Neural cell (in vitro differentiated cells): Measurements from ENCODE around the gene MRPL19. TPM values are rescaled to one million over a fixed set of nuclear protein-coding genes. Genes with fewer than 3 reads are reported as not detected.

Experiments used
- H2AFZ ChIP-seq: fragments of 200-600, 300-800 bp; sonication (generic), shearing (Covaris generic); 2 replicates; pipeline ENCODE4 v1.6.0; 2014; ENCODE audit warnings: low read depth, mild to moderate bottlenecking, antibody characterized with exemption, low read length, moderate library complexity
- H3F3A ChIP-seq: fragments of 200-600 bp; shearing (Covaris generic); 2 replicates; pipeline ENCODE4 v1.6.1; 2016; ENCODE audit warnings: mild to moderate bottlenecking, moderate library complexity, mixed read lengths, antibody characterized with exemption, low read length; ENCODE audit not compliant: insufficient read depth, poor library complexity, severe bottlenecking
- H3K27ac ChIP-seq: fragments of 200-600, 300-800 bp; sonication (generic), shearing (Covaris generic); 2 replicates; pipeline ENCODE4 v1.5.1; 2014; ENCODE audit warnings: mild to moderate bottlenecking, low read length, moderate library complexity
- H3K27me3 ChIP-seq: fragments of 300-800, 200-600 bp; sonication (generic), shearing (Covaris generic); 2 replicates; pipeline ENCODE4 v1.6.0; 2014; ENCODE audit warnings: mild to moderate bottlenecking, low read depth, low read length, moderate library complexity; ENCODE audit not compliant: insufficient read depth
- H3K36me3 ChIP-seq: fragments of 300-800, 200-600 bp; sonication (generic), shearing (Covaris generic); 2 replicates; pipeline ENCODE4 v1.5.1; 2014; ENCODE audit warnings: mild to moderate bottlenecking, antibody characterized with exemption, low read length, moderate library complexity; ENCODE audit not compliant: insufficient read depth
- H3K4me2 ChIP-seq: fragments of 300-800, 200-600 bp; sonication (generic), shearing (Covaris generic); 2 replicates; pipeline ENCODE4 v1.6.0; 2014; ENCODE audit warnings: mild to moderate bottlenecking, low read length
- H3K4me3 ChIP-seq: fragments of 300-800, 200-600 bp; sonication (generic), shearing (Covaris generic); 2 replicates; pipeline ENCODE4 v1.5.1; 2014; ENCODE audit warnings: mild to moderate bottlenecking, low read length, moderate library complexity
- H3K79me2 ChIP-seq: fragments of 200-600 bp; shearing (Covaris generic); replicated peaks from 2 replicates; pipeline ENCODE4 v1.6.0; 2014; ENCODE audit warnings: mild to moderate bottlenecking, low read length, moderate library complexity; ENCODE audit not compliant: insufficient read depth
- H3K9ac ChIP-seq: fragments of 300-800, 200-600 bp; sonication (generic), shearing (Covaris generic); 2 replicates; pipeline ENCODE4 v1.6.1; 2016; ENCODE audit warnings: mild to moderate bottlenecking, low read length, mixed read lengths
- H3K9me2 ChIP-seq: fragments of 200-600 bp; shearing (Covaris generic); 2 replicates; pipeline ENCODE4 v1.6.1; 2016; ENCODE audit warnings: mild to moderate bottlenecking, low read length, mixed read lengths; ENCODE audit not compliant: insufficient read depth
- H3K9me3 ChIP-seq: fragments of 200-600, 300-800 bp; sonication (generic), shearing (Covaris generic); 2 replicates; pipeline ENCODE4 v1.6.1; 2016; ENCODE audit warnings: mild to moderate bottlenecking, mixed run types, low read length, moderate library complexity, mixed read lengths
- H4K20me1 ChIP-seq: fragments of 200-600 bp; shearing (Covaris generic); 2 replicates; pipeline ENCODE4 v1.6.1; 2016; ENCODE audit warnings: mild to moderate bottlenecking, mixed run types; ENCODE audit not compliant: insufficient read depth
- CTCF ChIP-seq: fragments of 450-650 bp; IDR thresholded peaks from 2 replicates; pipeline ENCODE4 v1.5.1; 2014; ENCODE audit warnings: antibody characterized with exemption, mild to moderate bottlenecking, moderate library complexity; ENCODE audit not compliant: poor library complexity, severe bottlenecking
- EP300 ChIP-seq: fragments of 450-650 bp; conservative IDR thresholded peaks from 2 replicates; pipeline ENCODE4 v1.6.1; 2014; ENCODE audit warnings: antibody characterized with exemption, mild to moderate bottlenecking, moderate library complexity; ENCODE audit not compliant: poor library complexity, severe bottlenecking
- EZH2 ChIP-seq: fragments of 200-600, 300-800 bp; shearing (Covaris generic), sonication (generic); IDR thresholded peaks from 2 replicates; pipeline ENCODE4 v1.6.1; 2014; ENCODE audit warnings: antibody characterized with exemption, low read length, borderline replicate concordance, mild to moderate bottlenecking; ENCODE audit not compliant: insufficient read depth, poor library complexity, severe bottlenecking
- MXI1 ChIP-seq: fragments of 450-650 bp; conservative IDR thresholded peaks from 2 replicates; pipeline ENCODE4 v1.6.1; 2014; ENCODE audit warnings: antibody characterized with exemption, mild to moderate bottlenecking; ENCODE audit not compliant: poor library complexity, severe bottlenecking
- POLR2AphosphoS5 ChIP-seq: IDR thresholded peaks from 2 replicates; pipeline ENCODE4 v1.6.1; 2012
- RAD21 ChIP-seq: fragments of 450-650 bp; conservative IDR thresholded peaks from 2 replicates; pipeline ENCODE4 v1.6.1; 2014; ENCODE audit warnings: antibody characterized with exemption, mild to moderate bottlenecking, moderate library complexity
- REST ChIP-seq: IDR thresholded peaks from 2 replicates; pipeline ENCODE4 v1.6.1; 2012; ENCODE audit warnings: borderline replicate concordance
- SMC3 ChIP-seq: fragments of 450-650 bp; conservative IDR thresholded peaks from 2 replicates; pipeline ENCODE4 v1.6.1; 2014; ENCODE audit warnings: antibody characterized with exemption, mild to moderate bottlenecking, moderate library complexity; ENCODE audit not compliant: poor library complexity
- TAF1 ChIP-seq: IDR thresholded peaks from 2 replicates; pipeline ENCODE4 v1.6.1; 2012; ENCODE audit warnings: low read depth
- polyA plus RNA-seq: library from polyadenylated mRNA; depleted of rRNA; stranded (reverse); fragments of >200 nt; gene quantifications from 2 replicates; pipeline ENCODE4 v1.2.3, GENCODE V29; 2014
- small RNA-seq, 3 experiments: library from RNA; depleted of rRNA; stranded (forward); fragments of <200 nt; gene quantifications; one replicate each; pipeline ENCODE3, GENCODE V24; 2012

The MRPL19 gene
- polyA plus RNA-seq, 1 donor from 2014 or later = 28.1 TPM

GRCh38 chr2:75737961-75738360, 91.4 kb downstream of the MRPL19 start:
- Histone ChIP-seq H3K9me3 (no peaks in the 10 kb centered on the region), H3K9ac (no peak overlapping the region), H3K79me2 (no peaks in the 10 kb centered on the region), H4K20me1 (no peaks in the 10 kb centered on the region), H2AFZ (no peak overlapping the region), H3K27me3 (no peaks in the 10 kb centered on the region), H3F3A (no peaks in the 10 kb centered on the region), H3K27ac (no peak overlapping the region), H3K4me3 (no peak overlapping the region), H3K4me2 (no peak overlapping the region), H3K9me2 (no peaks in the 10 kb centered on the region), H3K36me3 (no peaks in the 10 kb centered on the region)
- TF ChIP-seq EZH2 (no peak), RAD21 (no peak), SMC3 (no peak), CTCF (no peak), EP300 (no peak), MXI1 (no peak), POLR2AphosphoS5 (no peak), REST (no peak), TAF1 (no peak)

Small RNA genes within 50 kb of the gene (small RNA-seq; reads per million reads assigned to genes)
- 0 to 0.41 (median 0.10) reads per million in 3 experiments for gene RF00012

Other genes with a start within 250 kb of the MRPL19 start
- gene EVA1A, start 85.8 kb upstream of the MRPL19 start, polyA plus RNA-seq = not detected in 2 replicates
- 2.5 and 5.1 TPM in 2 replicates for gene GCFC2, start 64.1 kb downstream of the MRPL19 start, polyA plus RNA-seq